Activated CD8-positive, alpha-beta memory T cell treated with anti-CD3 and anti-CD28 coated beads, Interleukin-2, amount 50 U/mL, for 48 hours (primary cell): ENCODE measurements around the gene MMAA.
"Not testable (repeated sequence)": the region's sequence is repeated elsewhere in the genome, so short reads cannot be mapped to it uniquely, and the experiment has no call there.

Experiments
- DNase-seq: peaks from one replicate; pipeline ENCODE4 v3.0.0-alpha.2; 2020

The MMAA gene

GRCh38 chr4:145618932-145619638 lies at the start of gene MMAA:
TSS of gene MMAA (plus strand) at chr4:145619385. CDS start at chr4:145639140, 19,755 bp downstream.
- DNase-seq = peak; percentile 98

DNA sequence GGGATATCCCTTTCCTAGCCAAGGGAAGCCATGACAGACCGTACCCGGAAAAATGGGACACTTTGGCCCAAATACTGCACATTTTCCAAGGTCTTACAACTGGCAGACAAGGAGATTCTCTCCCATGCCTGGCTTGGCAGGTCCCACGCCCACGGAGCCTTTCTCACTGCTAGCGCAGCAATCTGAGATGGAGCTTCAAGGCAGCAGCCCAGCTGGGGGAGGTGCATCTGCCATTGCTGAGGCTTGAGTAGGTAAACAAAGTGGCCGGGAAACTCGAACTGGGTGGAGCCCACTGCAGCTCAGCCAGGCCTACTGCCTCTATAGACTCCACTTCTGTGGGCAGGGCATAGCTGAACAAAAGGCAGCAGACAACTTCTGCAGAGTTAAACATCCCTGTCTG lies 44.6 kb upstream of the MMAA start:
- DNase-seq = not testable (repeated sequence)

DNA sequence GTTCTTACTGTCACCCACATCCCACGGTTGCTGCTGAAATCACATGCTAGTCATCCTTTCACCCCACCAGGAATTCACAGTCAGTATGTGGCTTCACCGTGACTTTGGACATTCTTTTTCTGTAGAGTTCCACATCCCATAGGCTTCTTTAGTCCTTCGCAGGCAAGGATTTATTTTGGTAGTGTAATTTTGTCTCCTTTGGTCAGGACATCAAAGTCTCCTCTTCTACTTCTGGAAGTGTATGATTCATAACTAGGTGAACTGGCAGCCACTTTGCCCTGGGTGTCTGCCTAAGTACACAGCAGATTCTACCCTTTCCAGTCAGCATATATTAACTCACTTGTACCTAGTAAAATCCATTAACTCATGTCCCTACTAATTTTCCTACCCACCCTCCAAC lies 38.3 kb upstream of the MMAA start:
- no peak for DNase-seq

GRCh38 chr4:145583191-145584055 lies 35.8 kb upstream of the MMAA start:
- DNase-seq = no peak

DNA sequence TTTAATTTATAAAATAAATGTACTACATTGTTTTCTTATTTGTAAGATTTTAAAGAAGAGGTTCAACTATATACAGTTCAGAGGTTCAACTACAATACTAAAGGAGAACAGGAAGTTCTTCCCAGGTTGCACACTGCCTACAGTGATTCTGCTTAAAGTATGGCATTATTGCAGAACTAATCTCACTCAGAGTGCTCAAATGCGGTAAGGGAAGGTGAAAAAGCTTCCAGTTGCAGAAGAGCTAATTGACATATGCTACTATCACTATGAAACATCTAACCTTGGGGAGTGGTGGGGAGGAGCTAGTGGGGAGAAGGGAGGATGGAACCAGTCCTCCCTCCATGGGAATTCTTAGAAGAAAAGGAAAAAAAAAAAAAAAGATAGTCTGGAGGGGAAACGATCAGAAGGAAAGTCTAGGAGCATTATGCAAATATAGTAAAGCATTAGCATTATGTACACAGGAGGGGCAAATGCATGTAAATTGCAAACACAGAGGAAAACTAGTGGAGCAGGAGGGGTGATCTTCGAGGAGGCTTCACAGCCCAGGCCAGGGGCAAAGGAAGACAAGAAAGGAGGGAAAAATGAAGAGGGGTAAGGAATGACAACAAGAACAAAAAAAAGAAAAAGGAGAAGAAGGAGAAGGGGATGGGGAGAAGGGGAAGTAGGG lies 32.0 kb upstream of the MMAA start:
- DNase-seq = no peak

- DNase-seq = not testable (repeated sequence)
Measured at GRCh38 chr4:145589381-145589780, 29.8 kb upstream of the MMAA start.

- DNase-seq = no peak
Measured at GRCh38 chr4:145589916-145590702, 29.1 kb upstream of the MMAA start.

- no peak for DNase-seq
Measured at GRCh38 chr4:145602129-145602760, 16.9 kb upstream of the MMAA start.

DNA sequence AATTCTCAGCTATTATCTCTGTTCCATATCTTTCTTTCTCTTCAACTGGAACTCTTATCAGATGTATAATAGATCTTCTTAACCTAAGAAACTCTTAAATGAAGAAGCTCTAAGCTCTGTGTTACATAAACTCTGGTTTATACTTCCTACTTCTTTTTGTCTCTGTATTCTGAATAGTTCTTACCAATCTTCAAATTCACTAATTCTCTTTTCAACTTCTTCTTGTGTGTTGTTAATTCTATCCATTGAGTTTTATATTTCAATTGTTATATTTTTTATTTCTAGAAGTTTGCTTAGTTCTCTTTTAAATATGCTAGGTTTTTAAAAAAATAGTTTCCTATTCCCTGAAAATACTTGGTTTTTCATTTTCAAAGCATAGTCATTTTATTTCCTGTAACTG lies 13.2 kb upstream of the MMAA start:
- no peak for DNase-seq

DNA sequence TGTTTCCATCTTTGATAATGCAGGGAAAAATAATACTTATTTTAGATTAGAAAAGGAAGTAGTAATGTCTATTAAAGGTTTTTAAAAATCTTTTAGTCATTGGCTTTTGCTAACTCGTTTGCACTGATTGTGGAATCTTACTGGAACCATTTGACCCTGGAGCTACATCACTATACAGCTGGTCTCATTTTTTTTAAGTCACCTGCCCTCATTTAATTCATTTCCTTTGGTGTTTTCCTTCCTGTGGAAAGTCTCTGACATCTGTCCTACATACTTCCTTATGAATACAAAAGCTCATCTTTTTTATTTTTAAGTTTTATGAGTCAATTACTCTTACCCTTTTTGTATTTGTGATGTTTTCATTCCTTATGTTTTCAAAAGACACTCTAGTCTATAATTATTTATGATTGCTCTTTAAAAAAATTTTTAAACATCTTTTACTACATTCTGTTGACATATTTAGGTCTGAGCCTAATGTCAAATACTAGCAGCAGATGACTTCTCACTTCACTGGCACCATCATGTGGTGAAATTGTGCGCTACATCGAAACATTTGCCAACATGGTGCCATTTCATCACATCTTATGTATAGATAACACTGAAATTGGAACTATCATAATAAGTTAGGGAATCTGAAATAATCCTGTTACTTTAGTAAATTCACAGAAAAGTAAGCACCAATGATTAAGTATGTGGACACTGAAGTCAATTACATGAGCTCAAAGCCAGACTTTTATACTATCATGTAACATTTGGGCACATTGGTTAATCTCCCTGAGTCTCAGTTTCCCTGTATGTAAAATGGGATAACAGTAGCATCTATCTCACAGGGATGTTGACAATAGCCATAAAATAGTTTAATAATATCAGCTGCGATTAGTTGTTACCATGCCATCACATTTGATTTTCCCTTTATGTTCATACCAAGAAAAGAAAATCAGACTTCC lies 9.4 kb upstream of the MMAA start:
- DNase-seq = peak; percentile 78

GRCh38 chr4:145613566-145614232 lies 5.5 kb upstream of the MMAA start:
- DNase-seq = no peak

DNA sequence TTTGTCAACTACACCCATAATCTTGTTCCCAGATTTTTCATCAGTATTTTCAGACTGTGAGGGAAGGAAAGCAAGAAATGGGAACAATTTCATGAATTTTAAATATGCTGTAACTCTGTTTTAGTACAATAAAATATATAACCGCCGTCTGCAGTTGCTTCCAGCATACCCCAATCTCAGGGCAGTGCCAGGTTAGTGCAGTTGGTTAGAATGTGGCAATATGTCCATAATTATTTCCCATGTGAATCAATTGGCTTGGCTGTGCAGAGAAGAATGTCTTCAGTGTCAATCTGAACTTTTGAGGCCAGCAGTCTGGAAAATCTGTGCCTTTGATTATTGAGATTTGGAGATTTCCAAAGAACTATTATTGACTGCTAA lies 5.0 kb upstream of the MMAA start:
- DNase-seq = no peak

DNA sequence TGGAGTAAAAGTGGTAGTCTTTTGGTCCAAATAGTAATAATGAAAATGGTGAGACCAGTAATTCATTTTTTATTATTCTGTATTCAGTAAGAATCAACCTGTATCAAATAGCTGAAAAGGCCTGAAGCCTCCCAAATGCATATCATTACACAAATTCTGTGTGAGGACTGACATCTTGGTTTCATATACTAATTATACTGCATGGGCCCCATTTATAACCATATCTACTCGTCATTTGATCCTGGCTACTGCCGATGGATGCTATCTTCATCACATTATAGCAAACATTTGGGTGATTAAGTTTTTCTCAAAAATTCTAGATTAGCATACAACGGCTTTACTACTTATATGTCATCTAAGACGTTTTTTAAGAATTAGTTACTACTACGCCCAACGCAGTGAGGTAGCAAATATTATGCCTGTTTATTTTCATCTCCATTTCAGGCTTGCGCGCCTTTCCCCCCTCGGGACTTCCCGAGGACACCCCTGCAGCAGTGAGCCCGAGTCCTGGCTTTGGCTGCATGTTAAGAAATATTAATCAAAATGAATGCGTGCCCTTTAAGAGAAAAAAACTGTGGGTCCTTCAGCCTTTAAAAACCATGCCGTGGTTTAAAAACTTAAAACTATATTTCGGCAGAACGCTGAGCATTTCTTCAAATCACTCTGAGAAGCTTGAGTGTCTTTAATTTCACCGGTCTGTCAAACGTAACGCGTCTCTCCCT lies 814 bp upstream of the MMAA start:
- DNase-seq = peak; percentile 63

DNA sequence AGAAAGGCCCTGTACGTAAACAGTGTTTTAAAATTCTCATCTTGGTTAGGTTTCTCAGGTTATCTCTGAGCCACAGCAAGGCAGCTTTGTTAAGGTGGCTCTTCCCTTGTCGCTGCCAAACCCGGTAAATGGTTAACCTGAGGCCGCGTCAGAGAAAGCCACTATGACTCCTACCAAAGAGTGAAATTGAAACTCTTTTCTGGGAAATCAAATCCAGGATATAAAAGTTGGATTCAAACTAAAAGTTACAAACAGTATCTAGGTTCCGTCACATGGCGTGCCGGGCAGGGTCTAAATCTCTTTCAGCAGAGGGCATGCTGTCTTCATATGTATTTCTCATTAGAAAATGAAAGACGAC lies 433 bp downstream of the MMAA start:
- DNase-seq = peak; percentile 72

- not testable (repeated sequence) for DNase-seq
Measured at GRCh38 chr4:145622067-145622466, 2.9 kb downstream of the MMAA start.

GRCh38 chr4:145623831-145624230 lies 4.6 kb downstream of the MMAA start:
- DNase-seq = no peak

DNA sequence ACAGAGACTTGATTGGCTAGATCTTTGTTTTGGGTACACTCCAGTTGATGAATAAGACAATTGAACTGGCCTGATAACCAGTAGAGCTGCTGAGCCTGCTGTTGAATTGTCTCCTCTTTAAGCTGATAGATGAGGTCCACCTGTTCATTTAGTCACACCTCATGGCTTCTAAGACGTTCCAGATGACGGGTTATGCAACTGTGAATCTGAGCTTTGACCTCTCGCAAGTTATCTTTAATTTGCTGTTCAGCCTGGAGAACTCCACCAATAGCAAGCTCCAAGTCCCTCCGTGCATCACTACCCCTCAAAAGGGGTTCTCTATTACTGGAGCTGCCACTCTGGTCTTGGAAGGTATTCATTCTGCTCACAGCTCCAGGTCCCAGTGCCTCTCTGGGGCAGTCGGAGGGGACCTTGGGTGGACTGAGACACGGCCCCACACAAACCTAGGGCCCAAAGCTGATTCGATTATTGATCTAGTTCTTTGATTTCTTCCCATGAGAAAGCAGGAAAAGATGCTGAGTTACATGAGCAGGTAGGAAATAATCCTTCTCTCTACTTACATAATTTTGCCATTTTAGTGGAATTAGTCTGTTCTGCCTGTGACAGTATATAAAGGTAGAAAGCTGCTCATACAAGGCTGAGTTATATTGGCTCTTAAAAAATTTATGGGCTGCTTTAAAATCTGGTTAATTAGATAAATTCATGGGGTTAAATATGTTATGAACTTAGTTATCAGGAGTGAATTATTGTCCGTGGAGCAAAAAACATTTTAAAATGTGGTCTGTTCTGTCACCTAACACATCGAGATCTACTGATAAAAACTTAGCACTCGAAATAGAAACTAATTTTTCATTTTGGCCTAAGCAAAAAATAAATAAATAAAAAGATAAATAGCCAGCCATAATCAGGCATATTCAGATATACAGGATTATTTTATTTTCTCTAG lies 6.8 kb downstream of the MMAA start:
- no peak for DNase-seq

GRCh38 chr4:145626623-145626982 lies 7.4 kb downstream of the MMAA start:
- no peak for DNase-seq

DNA sequence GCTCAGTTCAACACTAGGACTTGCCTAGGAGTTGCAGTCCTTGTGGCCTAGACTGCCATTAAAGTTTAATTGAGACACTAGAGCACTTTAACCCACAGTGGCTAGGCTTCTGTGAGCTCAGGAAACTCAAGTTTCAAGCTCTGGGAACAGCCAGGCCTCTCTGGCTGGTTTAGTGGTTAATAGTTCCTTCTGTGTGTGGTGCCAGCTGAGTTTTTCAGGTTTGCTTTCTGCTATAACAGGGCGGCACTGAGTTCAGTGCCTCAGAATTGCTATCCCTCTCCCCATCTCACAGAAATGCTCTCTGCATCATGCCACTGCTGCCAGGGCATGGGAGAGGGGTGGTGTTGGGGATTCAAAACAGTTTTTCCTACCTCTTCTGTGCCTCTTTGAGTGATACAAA lies 15.9 kb downstream of the MMAA start:
- DNase-seq = no peak
